ENCODE results near the gene GFPT2. TPM values are rescaled to one million over a fixed set of nuclear protein-coding genes. Genes with fewer than 3 reads are reported as not detected.

The GFPT2 gene
- total RNA-seq, 2 experiments from 2014 or later, result 9.5 to 10.1 TPM

GRCh38 chr5:180340856-180341255 is 12.3 kb downstream of the GFPT2 start:
- Mint-ChIP-seq H3K36me3 (no peaks in the 10 kb centered on the region), H3K27me3 (peaks cover 14% of the 10 kb centered on the region), H3K27ac (no peak overlapping the region), H3K4me1 (no peaks in the 10 kb centered on the region), H3K9me3 (no peaks in the 10 kb centered on the region), H3K4me3 (no peak overlapping the region)
- POLR2A ChIA-PET, result no interaction called here
- no peak for DNase-seq
- no peak for ATAC-seq (ENCODE audit: low read depth)

DNA sequence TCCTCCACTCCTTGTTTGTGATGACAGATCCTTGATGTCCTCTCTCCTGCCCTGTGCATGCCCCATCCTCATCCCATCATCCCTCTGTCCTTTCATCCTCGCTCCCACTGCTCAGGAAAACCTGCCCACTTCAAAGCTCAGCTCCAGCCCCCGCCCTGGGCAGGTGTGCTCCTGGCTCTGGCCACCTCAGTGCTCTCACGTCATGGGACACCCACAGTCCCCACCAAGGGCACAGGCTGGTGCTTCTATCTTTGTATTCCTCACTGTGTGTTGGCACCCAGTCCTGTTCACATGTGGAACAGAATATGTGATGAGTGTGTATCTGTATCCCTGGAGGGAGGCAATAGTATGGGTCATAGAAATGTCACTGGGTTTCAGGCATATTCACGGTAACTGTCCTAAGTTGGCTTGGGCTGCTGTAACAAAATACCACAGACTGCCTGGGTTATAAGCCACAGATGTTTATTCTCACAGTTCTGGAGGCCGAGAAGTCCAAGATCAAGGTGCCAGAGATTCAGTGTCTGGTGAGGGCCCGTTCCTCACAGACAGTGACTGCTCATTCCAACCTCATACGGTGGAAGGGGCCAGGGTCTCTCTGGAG is 13.5 kb downstream of the GFPT2 start:
- H3K4me1 Mint-ChIP-seq, result no peaks in the 10 kb centered on the region
- POLR2A ChIA-PET, result no interaction called here
- no peak overlapping the region for H3K4me3 Mint-ChIP-seq
- H3K27me3 Mint-ChIP-seq, result peaks cover 9% of the 10 kb centered on the region
- H3K9me3 Mint-ChIP-seq, result no peaks in the 10 kb centered on the region
- H3K36me3 Mint-ChIP-seq, result no peaks in the 10 kb centered on the region
- no peak overlapping the region for H3K27ac Mint-ChIP-seq
- DNase-seq (no peak), ATAC-seq (ENCODE audit: low read depth) (no peak)

- H3K27me3 Mint-ChIP-seq, result peaks cover 6% of the 10 kb centered on the region
- POLR2A ChIA-PET, result no interaction called here
- no peak overlapping the region for H3K27ac Mint-ChIP-seq
- H3K9me3 Mint-ChIP-seq, result no peaks in the 10 kb centered on the region
- no peaks in the 10 kb centered on the region for H3K4me1 Mint-ChIP-seq
- no peak for DNase-seq
- H3K4me3 Mint-ChIP-seq, result no peak overlapping the region
- no peaks in the 10 kb centered on the region for H3K36me3 Mint-ChIP-seq
- no peak for ATAC-seq (ENCODE audit: low read depth)
These were observed 15.0 kb downstream of the GFPT2 start for GRCh38 chr5:180338001-180338707.

- H3K27me3 Mint-ChIP-seq, result peaks cover 5% of the 10 kb centered on the region
- POLR2A ChIA-PET, result no interaction called here
- ATAC-seq (ENCODE audit: low read depth) (no peak), DNase-seq (no peak)
- no peak overlapping the region for H3K4me3 Mint-ChIP-seq
- no peaks in the 10 kb centered on the region for H3K36me3 Mint-ChIP-seq
- H3K9me3 Mint-ChIP-seq, result no peaks in the 10 kb centered on the region
- H3K4me1 Mint-ChIP-seq, result no peaks in the 10 kb centered on the region
- H3K27ac Mint-ChIP-seq, result no peak overlapping the region
These were observed 16.7 kb downstream of the GFPT2 start for GRCh38 chr5:180336234-180337020.

DNA sequence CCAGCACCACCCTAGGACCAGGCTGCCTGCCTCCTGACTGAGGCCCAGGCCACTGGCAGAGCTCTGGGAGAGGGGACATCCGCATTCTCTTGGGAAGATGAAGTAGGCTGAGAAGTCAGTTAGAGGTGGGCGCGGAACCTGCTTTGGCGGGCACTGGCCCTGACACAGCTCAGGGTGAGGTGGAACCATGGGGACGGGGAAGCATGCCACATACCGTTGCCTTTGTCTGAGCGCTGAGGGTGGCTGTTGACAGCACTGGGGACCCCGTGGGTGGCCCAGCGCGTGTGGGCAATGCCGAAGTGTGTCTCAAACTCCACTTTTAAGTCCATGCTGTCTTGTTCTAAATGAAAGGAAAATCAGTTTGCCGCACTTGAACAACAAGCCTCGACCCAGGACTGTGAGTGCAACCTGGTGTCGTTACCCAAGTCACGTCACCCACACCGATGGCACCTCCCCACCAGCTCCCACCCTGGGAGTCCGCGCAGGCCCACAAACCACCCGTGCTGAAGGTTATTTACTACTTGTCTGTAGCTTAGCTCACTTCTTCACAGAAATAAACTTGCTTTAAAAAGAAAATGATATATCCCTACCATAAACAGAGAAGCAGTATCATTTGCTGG is 17.4 kb downstream of the GFPT2 start:
- Mint-ChIP-seq H3K4me3 (no peak overlapping the region), H3K27ac (no peak overlapping the region), H3K9me3 (no peaks in the 10 kb centered on the region), H3K36me3 (no peaks in the 10 kb centered on the region), H3K4me1 (no peaks in the 10 kb centered on the region), H3K27me3 (peaks cover 12% of the 10 kb centered on the region)
- POLR2A ChIA-PET, result no interaction called here
- ATAC-seq (ENCODE audit: low read depth), result no peak
- DNase-seq, result no peak

DNA sequence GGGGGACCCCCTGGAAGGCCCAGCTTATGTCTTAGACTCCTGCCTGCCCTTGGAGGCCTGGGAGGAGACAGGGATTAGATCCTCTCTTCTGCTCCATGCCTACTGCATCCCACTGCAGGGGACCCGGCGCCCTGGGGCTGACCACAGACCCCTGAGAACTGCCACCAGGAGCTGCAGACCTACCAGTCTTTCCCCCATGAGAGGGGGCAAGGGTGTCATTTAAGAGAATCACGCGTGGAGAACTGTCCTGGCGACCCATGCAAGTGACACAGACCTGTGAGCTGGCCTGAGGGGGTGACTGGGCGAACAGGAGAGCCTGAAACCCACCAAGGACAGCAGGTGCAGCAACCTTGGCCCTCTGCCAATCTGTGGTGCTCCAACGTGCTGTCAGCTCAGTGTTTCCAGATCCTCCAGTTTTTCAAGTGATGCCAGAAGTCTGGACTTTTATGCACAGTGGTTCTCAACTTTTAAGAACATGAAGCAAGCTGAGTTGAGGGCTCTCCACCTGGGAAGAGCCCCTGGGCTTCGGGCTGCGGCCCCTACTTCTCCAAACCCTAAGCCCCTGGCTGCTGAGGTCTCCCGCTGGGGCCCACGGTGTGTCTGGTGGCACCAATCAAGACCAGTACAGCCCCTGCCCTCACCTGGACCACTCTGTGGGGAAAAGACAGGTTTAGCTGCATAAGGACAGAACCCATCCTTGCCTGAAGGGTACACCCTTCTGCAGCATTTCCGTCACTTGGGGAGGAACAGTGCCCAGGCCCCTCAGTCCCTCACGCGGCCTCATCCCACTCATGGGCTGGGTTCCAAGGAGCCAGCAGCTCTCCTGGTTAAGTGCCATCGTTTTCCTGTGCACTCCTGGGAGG is 18.2 kb downstream of the GFPT2 start:
- peaks cover 2% of the 10 kb centered on the region for H3K4me1 Mint-ChIP-seq
- POLR2A ChIA-PET, result interaction anchor here (0.6 kb wide), 1 partner anchor 647 kb away, joined by 5 read pairs; no protein-coding TSS in a partner anchor
- DNase-seq, result no peak
- peaks cover 17% of the 10 kb centered on the region for H3K27me3 Mint-ChIP-seq
- no peaks in the 10 kb centered on the region for H3K36me3 Mint-ChIP-seq
- H3K4me3 Mint-ChIP-seq, result no peak overlapping the region
- H3K9me3 Mint-ChIP-seq, result no peaks in the 10 kb centered on the region
- no peak overlapping the region for H3K27ac Mint-ChIP-seq
- ATAC-seq (ENCODE audit: low read depth), result no peak

DNA sequence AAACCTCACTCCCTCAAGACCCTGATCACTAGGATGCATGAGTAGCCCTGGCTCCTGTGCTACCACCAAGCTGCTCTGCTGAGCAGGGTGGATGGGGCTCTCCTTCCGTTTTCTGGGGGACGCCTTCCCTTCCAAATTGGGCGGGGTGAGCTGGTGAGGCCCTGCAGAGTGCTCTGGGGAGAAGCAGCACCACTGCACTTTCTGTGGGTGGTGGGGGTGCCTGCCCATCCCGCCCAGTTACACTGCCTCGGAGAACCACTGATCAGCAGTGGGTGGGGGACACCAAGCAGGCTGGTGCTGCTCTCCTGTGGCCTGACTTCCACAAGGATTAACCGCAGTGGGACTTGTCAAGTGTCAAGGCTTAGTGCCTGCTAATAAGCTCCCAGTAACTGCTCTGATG is 19.0 kb downstream of the GFPT2 start:
- Mint-ChIP-seq H3K27me3 (peaks cover 16% of the 10 kb centered on the region), H3K9me3 (no peaks in the 10 kb centered on the region), H3K4me3 (no peak overlapping the region), H3K36me3 (no peaks in the 10 kb centered on the region), H3K4me1 (peaks cover 2% of the 10 kb centered on the region), H3K27ac (no peak overlapping the region)
- DNase-seq (no peak), ATAC-seq (ENCODE audit: low read depth) (no peak)
- POLR2A ChIA-PET, result no interaction called here

- peaks cover 4% of the 10 kb centered on the region for H3K4me1 Mint-ChIP-seq
- no peak overlapping the region for H3K27ac Mint-ChIP-seq
- DNase-seq (no peak), ATAC-seq (ENCODE audit: low read depth) (no peak)
- POLR2A ChIA-PET, result no interaction called here
- H3K4me3 Mint-ChIP-seq, result no peak overlapping the region
- peaks cover 16% of the 10 kb centered on the region for H3K27me3 Mint-ChIP-seq
- H3K9me3 Mint-ChIP-seq, result no peaks in the 10 kb centered on the region
- no peaks in the 10 kb centered on the region for H3K36me3 Mint-ChIP-seq
These were observed 19.5 kb downstream of the GFPT2 start for GRCh38 chr5:180333661-180334060.

DNA sequence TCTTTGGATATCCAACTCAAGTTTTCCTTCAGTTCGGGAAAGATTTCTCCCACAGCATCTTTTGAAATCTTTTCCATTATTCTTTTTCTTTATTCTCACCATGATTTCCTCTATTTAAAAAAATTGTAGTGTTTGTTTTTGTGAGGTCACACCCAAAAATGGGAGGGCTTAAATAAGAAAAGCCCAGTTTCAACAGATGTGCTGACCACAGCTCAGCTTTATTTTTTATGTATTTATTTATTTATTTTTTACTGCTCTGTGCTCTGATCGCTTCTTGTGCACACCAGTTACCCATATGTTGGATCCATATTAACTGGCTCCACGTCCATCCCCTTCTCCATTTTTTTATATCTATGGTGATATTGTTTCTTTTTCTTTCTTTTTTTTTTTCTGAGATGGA is 20.3 kb downstream of the GFPT2 start:
- H3K27me3 Mint-ChIP-seq, result peaks cover 16% of the 10 kb centered on the region
- H3K27ac Mint-ChIP-seq, result no peak overlapping the region
- no peaks in the 10 kb centered on the region for H3K36me3 Mint-ChIP-seq
- no peaks in the 10 kb centered on the region for H3K9me3 Mint-ChIP-seq
- POLR2A ChIA-PET, result no interaction called here
- peaks cover 5% of the 10 kb centered on the region for H3K4me1 Mint-ChIP-seq
- H3K4me3 Mint-ChIP-seq, result no peak overlapping the region
- ATAC-seq (ENCODE audit: low read depth) (no peak), DNase-seq (no peak)

DNA sequence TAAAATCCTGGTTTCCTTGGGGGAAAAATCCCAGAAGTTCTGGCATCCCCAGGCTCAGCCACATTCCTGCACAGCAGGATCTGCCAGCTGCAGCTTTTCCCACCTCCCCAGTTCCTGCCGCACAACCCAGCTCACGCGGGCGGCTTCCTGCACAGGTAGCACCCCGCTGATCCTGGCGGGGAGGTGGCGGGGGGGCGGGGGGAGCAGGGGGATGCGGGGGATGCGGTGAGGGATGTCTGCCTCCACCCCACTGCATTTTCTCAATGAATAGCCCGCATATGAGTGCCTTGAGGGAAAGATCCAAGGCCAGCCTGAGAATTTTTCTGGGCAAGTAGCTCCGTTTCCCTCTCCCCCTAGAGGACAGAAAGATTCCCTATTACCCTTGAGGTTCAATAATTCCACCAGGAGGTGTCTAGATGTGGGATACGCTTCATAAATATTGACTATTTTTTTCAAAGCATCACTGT is 21.1 kb downstream of the GFPT2 start:
- Mint-ChIP-seq H3K36me3 (no peaks in the 10 kb centered on the region), H3K4me3 (no peak overlapping the region), H3K4me1 (peaks cover 5% of the 10 kb centered on the region), H3K9me3 (no peaks in the 10 kb centered on the region), H3K27ac (no peak overlapping the region), H3K27me3 (peaks cover 16% of the 10 kb centered on the region)
- POLR2A ChIA-PET, result no interaction called here
- ATAC-seq (ENCODE audit: low read depth) (no peak), DNase-seq (no peak)

- Mint-ChIP-seq H3K4me3 (no peak overlapping the region), H3K36me3 (no peaks in the 10 kb centered on the region), H3K27ac (no peak overlapping the region), H3K9me3 (no peaks in the 10 kb centered on the region), H3K27me3 (peaks cover 16% of the 10 kb centered on the region), H3K4me1 (peaks cover 5% of the 10 kb centered on the region)
- POLR2A ChIA-PET, result no interaction called here
- ATAC-seq (ENCODE audit: low read depth) (no peak), DNase-seq (no peak)
These were observed 21.5 kb downstream of the GFPT2 start for GRCh38 chr5:180331647-180331950.

DNA sequence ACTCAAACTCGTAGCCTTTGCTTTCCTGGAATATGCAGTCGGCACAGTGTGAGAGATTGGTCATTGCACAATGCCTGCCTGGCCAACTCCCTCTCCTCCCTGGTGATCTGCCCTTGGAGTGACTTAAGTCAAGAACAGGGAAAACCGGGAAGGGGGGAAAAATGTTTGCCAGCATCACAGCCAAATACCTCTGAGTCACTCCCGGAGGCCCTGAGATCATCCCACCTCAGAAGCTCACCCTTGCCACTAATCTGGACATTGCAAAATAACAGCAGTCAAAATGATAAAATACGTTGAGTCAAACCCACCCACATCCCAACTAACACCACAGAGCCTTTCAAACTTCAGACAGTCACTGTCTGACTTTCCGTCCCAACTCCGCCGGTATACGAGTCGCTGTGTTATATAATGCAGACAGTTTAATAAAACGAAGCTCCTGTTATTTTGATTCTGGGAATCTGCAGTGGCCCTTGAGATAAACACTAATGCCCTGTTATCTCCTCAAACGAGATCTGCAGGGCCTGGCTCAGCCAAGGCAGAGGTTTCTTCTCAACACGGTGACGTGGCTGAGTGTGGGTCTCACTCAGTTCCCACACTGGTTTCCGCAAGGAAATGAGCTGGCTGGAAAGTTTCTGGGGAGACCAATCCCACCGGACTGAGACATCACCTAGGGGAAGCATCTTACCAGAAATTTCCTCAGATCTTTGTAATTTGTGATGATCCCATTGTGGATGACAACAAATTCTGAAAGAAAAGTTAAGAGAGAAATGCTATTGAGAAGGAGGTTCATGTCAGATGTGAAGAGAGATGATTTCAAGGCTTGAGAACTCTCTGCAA is 22.1 kb downstream of the GFPT2 start:
- DNase-seq (no peak), ATAC-seq (ENCODE audit: low read depth) (no peak)
- Mint-ChIP-seq H3K27me3 (peaks cover 16% of the 10 kb centered on the region), H3K36me3 (no peaks in the 10 kb centered on the region), H3K27ac (no peak overlapping the region), H3K9me3 (no peaks in the 10 kb centered on the region), H3K4me1 (peaks cover 5% of the 10 kb centered on the region), H3K4me3 (no peak overlapping the region)
- POLR2A ChIA-PET, result no interaction called here

Measured in activated naive CD8-positive, alpha-beta T cell treated with anti-CD3 and anti-CD28 coated beads, Interleukin-2, amount 10 ng/mL, durations not matched to agents 7 days and 5 days (primary cell).